Sigmoid colon (tissue), 7 donors: ENCODE measurements around the gene PREX1. TPM values are rescaled to one million over a fixed set of nuclear protein-coding genes. Genes with fewer than 3 reads are reported as not detected.

ENCODE experiments used
- DNase-seq: peaks from one replicate; pipeline ENCODE4 v3.0.0-alpha.2; 2019
- H3K27ac ChIP-seq, 4 donors: fragments of 200-600 bp; sonication (generic); one replicate each; pipeline ENCODE4 v1.5.1; 2016 to 2019; ENCODE audit warnings: mild to moderate bottlenecking in 1 of 4
- H3K27me3 ChIP-seq, 3 donors: fragments of 200-600 bp; sonication (generic); one replicate each; pipeline ENCODE4 v1.5.1; 2019; ENCODE audit warnings: mild to moderate bottlenecking in 1 of 3
- H3K36me3 ChIP-seq, 4 donors: fragments of 200-600 bp; sonication (generic); one replicate each; pipeline ENCODE4 v1.5.1; 2016 to 2019
- H3K4me1 ChIP-seq, 4 donors: fragments of 200-600 bp; sonication (generic); one replicate each; pipeline ENCODE4 v1.5.1; 2017 to 2019
- H3K4me3 ChIP-seq, 4 donors: fragments of 200-600 bp; sonication (generic); one replicate each; pipeline ENCODE4 v1.5.1; 2017 to 2019; ENCODE audit warnings: mild to moderate bottlenecking in 2 of 4, moderate library complexity in 1 of 4
- H3K9me3 ChIP-seq, 4 donors: fragments of 200-600 bp in 3 of 4; sonication (generic) in 3 of 4; one replicate each; pipeline versions ENCODE4 v1.5.1 to v1.6.1; 2013 to 2019
- CTCF ChIP-seq, 4 experiments: fragments of 450-650 bp in 3 of 4; fragments of 200-600 bp in 1 of 4; IDR thresholded peaks; one replicate each; pipeline ENCODE4 v1.5.1; 2016 to 2019; ENCODE audit warnings: antibody characterized with exemption in 4 of 4, mild to moderate bottlenecking in 3 of 4, moderate library complexity in 2 of 4
- EP300 ChIP-seq, 4 donors: sonication (generic); formaldehyde crosslinking; IDR thresholded peaks; one replicate each; pipeline ENCODE4 v1.6.1; 2017; ENCODE audit warnings: antibody characterized with exemption in 4 of 4
- POLR2A ChIP-seq, 2 donors: fragments of 450-650 bp; IDR thresholded peaks; one replicate each; pipeline ENCODE4 v1.6.1; 2016; ENCODE audit warnings: antibody characterized with exemption in 2 of 2, mild to moderate bottlenecking in 2 of 2, moderate library complexity in 2 of 2
- POLR2AphosphoS5 ChIP-seq, 4 donors: sonication (generic); formaldehyde crosslinking; IDR thresholded peaks; one replicate each; pipeline ENCODE4 v1.6.1; 2017; ENCODE audit warnings: antibody characterized with exemption in 4 of 4
- WGBS, 2 donors: extraction: QIAGEN DNeasy Blood & Tissue Kit; methylation state at CpG; one replicate each; pipeline ENCODE4 v1.1.7; 2013; 5-methylcytosine and 5-hydroxymethylcytosine counted together
- intact Hi-C: fragments of 100-400 bp; cut with DNase I; formaldehyde crosslinking; loops from one replicate; pipeline ENCODE4 v1.15.1; 2023
- polyA plus RNA-seq, 3 donors: library from polyadenylated mRNA; stranded (reverse); fragments of 200-250 nt; gene quantifications; one replicate each; pipeline ENCODE4 v1.2.3, GENCODE V29; 2013
- total RNA-seq, 4 donors: library from RNA; depleted of rRNA; stranded (reverse); fragments of >200 nt; gene quantifications; one replicate each; pipeline ENCODE4 v1.1.0, GENCODE V29; 2016
- donor health status: healthy with polysubstance abuse.
- donor health status: Bipolar disorder and iron deficiency.
- donor health status: healthy.

PREX1 gene
- total and polyA plus RNA-seq, 7 donors, result 5.4 to 22.9 (median 15.5) TPM

GRCh38 chr20:48583801-48584200 is 244.0 kb downstream of the PREX1 start:
- no peaks in the 10 kb centered on the region for H3K9me3 ChIP-seq
- H3K27me3 ChIP-seq, result peaks cover 0 to 24% (median 0%) of the 10 kb centered on the region in 3 donors
- H3K4me1 ChIP-seq, result no peaks in the 10 kb centered on the region
- H3K36me3 ChIP-seq, result no peaks in the 10 kb centered on the region
- 88 to 90% methylated on average over 11 of the region's 11 CpGs for WGBS, 2 donors
- intact Hi-C loops, result no loop called here
- H3K27ac ChIP-seq, result no peak overlapping the region
- peak; percentile 46 for DNase-seq
- no peak for TF ChIP-seq POLR2AphosphoS5 (IDR thresholded peaks at IDR 0.05)
- no peak for TF ChIP-seq EP300 (IDR thresholded peaks at IDR 0.05)
- no peak for TF ChIP-seq POLR2A (IDR thresholded peaks at IDR 0.05)
- TF ChIP-seq CTCF (IDR thresholded peaks at IDR 0.05), result no peak
- no peak overlapping the region for H3K4me3 ChIP-seq

- H3K36me3 ChIP-seq, result no peaks in the 10 kb centered on the region
- H3K27me3 ChIP-seq, result peaks cover 0 to 24% (median 0%) of the 10 kb centered on the region in 3 donors
- no peaks in the 10 kb centered on the region for H3K4me1 ChIP-seq
- TF ChIP-seq POLR2AphosphoS5 (IDR thresholded peaks at IDR 0.05) (no peak), EP300 (IDR thresholded peaks at IDR 0.05) (no peak), POLR2A (IDR thresholded peaks at IDR 0.05) (no peak), CTCF (IDR thresholded peaks at IDR 0.05) (no peak)
- no peak overlapping the region for H3K4me3 ChIP-seq
- DNase-seq, result peak; percentile 17
- H3K9me3 ChIP-seq, result no peaks in the 10 kb centered on the region
- no peak overlapping the region for H3K27ac ChIP-seq
- intact Hi-C loops, result no loop called here
- 86 to 91% methylated on average over 11 of the region's 11 CpGs for WGBS, 2 donors
Observed at GRCh38 chr20:48583171-48583570, 244.6 kb downstream of the PREX1 start.

- no peak for TF ChIP-seq POLR2AphosphoS5 (IDR thresholded peaks at IDR 0.05)
- no peak for TF ChIP-seq POLR2A (IDR thresholded peaks at IDR 0.05)
- no peak for TF ChIP-seq EP300 (IDR thresholded peaks at IDR 0.05)
- no peak for TF ChIP-seq CTCF (IDR thresholded peaks at IDR 0.05)
- Histone ChIP-seq H3K36me3 (no peaks in the 10 kb centered on the region), H3K4me3 (no peak overlapping the region), H3K9me3 (no peaks in the 10 kb centered on the region), H3K4me1 (no peaks in the 10 kb centered on the region), H3K27ac (no peak overlapping the region), H3K27me3 (peaks cover 0 to 24% (median 0%) of the 10 kb centered on the region in 3 donors)
- intact Hi-C loops, result no loop called here
- peak; percentile 24 for DNase-seq
- WGBS, 2 donors, result 61 to 73% methylated on average over 5 of the region's 5 CpGs
Observed at GRCh38 chr20:48582673-48582985, 245.2 kb downstream of the PREX1 start.

- Histone ChIP-seq H3K27ac (no peak overlapping the region), H3K4me3 (no peak overlapping the region), H3K9me3 (no peaks in the 10 kb centered on the region), H3K27me3 (peaks cover 0 to 24% (median 0%) of the 10 kb centered on the region in 3 donors), H3K4me1 (no peaks in the 10 kb centered on the region), H3K36me3 (no peaks in the 10 kb centered on the region)
- WGBS, 2 donors, result 86 to 92% methylated on average over 5 of the region's 5 CpGs
- DNase-seq, result peak; percentile 50
- TF ChIP-seq CTCF (IDR thresholded peaks at IDR 0.05), result no peak
- no peak for TF ChIP-seq POLR2A (IDR thresholded peaks at IDR 0.05)
- no peak for TF ChIP-seq EP300 (IDR thresholded peaks at IDR 0.05)
- no peak for TF ChIP-seq POLR2AphosphoS5 (IDR thresholded peaks at IDR 0.05)
- intact Hi-C loops, result no loop called here
Observed at GRCh38 chr20:48581167-48581566, 246.6 kb downstream of the PREX1 start.

- H3K27ac ChIP-seq, result no peak overlapping the region
- no peaks in the 10 kb centered on the region for H3K36me3 ChIP-seq
- no peaks in the 10 kb centered on the region for H3K4me1 ChIP-seq
- DNase-seq, result peak; percentile 20
- 80 to 85% methylated on average over 11 of the region's 11 CpGs for WGBS, 2 donors
- intact Hi-C loops, result no loop called here
- TF ChIP-seq POLR2A (IDR thresholded peaks at IDR 0.05) (no peak), CTCF (IDR thresholded peaks at IDR 0.05) (no peak), POLR2AphosphoS5 (IDR thresholded peaks at IDR 0.05) (no peak), EP300 (IDR thresholded peaks at IDR 0.05) (no peak)
- no peaks in the 10 kb centered on the region for H3K9me3 ChIP-seq
- no peak overlapping the region for H3K4me3 ChIP-seq
- H3K27me3 ChIP-seq, result peaks cover 0 to 9% (median 0%) of the 10 kb centered on the region in 3 donors
Observed at GRCh38 chr20:48578397-48579098, 249.3 kb downstream of the PREX1 start.
